H1 (cell line): ENCODE results near the gene DRGX.

ENCODE experiments used
- CTCF ChIP-seq, 3 experiments: IDR thresholded peaks; 1 replicate in 2 of 3; 2 replicates in 1 of 3; pipeline versions ENCODE4 v1.5.1 to v1.6.1; 2011; ENCODE audit warnings: low read length in 3 of 3, mild to moderate bottlenecking in 3 of 3, inconsistent platforms in 2 of 3, low read depth in 1 of 3, moderate library complexity in 1 of 3; ENCODE audit not compliant: insufficient read depth in 1 of 3; ENCODE audit errors: control extremely low read depth in 1 of 3
- HDAC2 ChIP-seq, 2 experiments: fragments of 300-600 bp in 1 of 2; sonication (generic) in 1 of 2; IDR thresholded peaks; 2 replicates each; pipeline ENCODE4 v1.6.1; 2011 to 2012; ENCODE audit warnings: low read depth in 2 of 2, low read length in 2 of 2, mild to moderate bottlenecking in 2 of 2, moderate library complexity in 2 of 2, borderline replicate concordance in 1 of 2, inconsistent platforms in 1 of 2
- SP1 ChIP-seq: IDR thresholded peaks from 2 replicates; pipeline ENCODE4 v1.6.1; 2011; ENCODE audit warnings: low read depth, low read length

GRCh38 chr10:49318028-49318427 is 77.9 kb downstream of the DRGX start:
- TF ChIP-seq HDAC2 (IDR thresholded peaks at IDR 0.05; ENCODE audit: borderline replicate concordance in 1 of 2, low read depth in 2 of 2, low read length in 2 of 2) (no peak), CTCF (IDR thresholded peaks at IDR 0.05; ENCODE audit: control extremely low read depth in 1 of 3, insufficient read depth in 1 of 3, low read depth in 1 of 3, low read length in 3 of 3) (no peak), SP1 (no peak)
